HG03432 (cell line): ENCODE data around the gene CLCN7.

Experiments used
- ATAC-seq: cut with Tn5 transposase; IDR thresholded peaks from one replicate; pipeline ENCODE4 v1.9.1; 2021; ENCODE audit warnings: mild to moderate bottlenecking, moderate library complexity; ENCODE audit not compliant: unreplicated experiment

Gene CLCN7

GRCh38 chr16:1474796-1475551 is at the start of gene CLCN7:
CLCN7 (minus strand) TSS chr16:1475028; CDS start chr16:1474974, 54 bp downstream.
- peak; percentile 84 for ATAC-seq

GRCh38 chr16:1524366-1524765 is 49.5 kb upstream of the CLCN7 start:
- ATAC-seq, result no peak

- no peak for ATAC-seq
These were observed 48.9 kb upstream of the CLCN7 start for GRCh38 chr16:1523581-1524245.

- no peak for ATAC-seq
These were observed 45.6 kb upstream of the CLCN7 start for GRCh38 chr16:1520461-1520860.

- ATAC-seq, result no peak
These were observed 45.0 kb upstream of the CLCN7 start for GRCh38 chr16:1519831-1520230.

- ATAC-seq, result no peak
These were observed 43.9 kb upstream of the CLCN7 start for GRCh38 chr16:1518626-1519135.

- ATAC-seq, result no peak
These were observed 39.7 kb upstream of the CLCN7 start for GRCh38 chr16:1514507-1514906.

- no peak for ATAC-seq
These were observed 37.9 kb upstream of the CLCN7 start for GRCh38 chr16:1512774-1513173.

GRCh38 chr16:1511662-1512569 is 37.1 kb upstream of the CLCN7 start:
- ATAC-seq, result no peak

GRCh38 chr16:1510941-1511351 is 36.1 kb upstream of the CLCN7 start:
- no peak for ATAC-seq

- no peak for ATAC-seq
These were observed 35.4 kb upstream of the CLCN7 start for GRCh38 chr16:1510272-1510671.

- ATAC-seq, result no peak
These were observed 34.7 kb upstream of the CLCN7 start for GRCh38 chr16:1509307-1510221.

GRCh38 chr16:1508494-1509187 is 33.8 kb upstream of the CLCN7 start:
- ATAC-seq, result no peak

GRCh38 chr16:1506494-1507213 is 31.8 kb upstream of the CLCN7 start:
- ATAC-seq, result no peak

GRCh38 chr16:1505912-1506311 is 31.1 kb upstream of the CLCN7 start:
- no peak for ATAC-seq

GRCh38 chr16:1505073-1505844 is 30.4 kb upstream of the CLCN7 start:
- no peak for ATAC-seq

- no peak for ATAC-seq
These were observed 28.5 kb upstream of the CLCN7 start for GRCh38 chr16:1503110-1503955.
